KG1 (cell line): Measurements from ENCODE around the gene C1QL4.
"Not testable (repeated sequence)": the region's sequence is repeated elsewhere in the genome, so short reads cannot be mapped to it uniquely, and the experiment has no call there.

Source experiments
- DNase-seq: peaks from one replicate; lab custom pipeline; 2025; lab: John Stamatoyannopoulos, UW

C1QL4 gene

GRCh38 chr12:49333778-49334177, 3.2 kb downstream of the C1QL4 start:
- DNase-seq: not testable (repeated sequence)

DNA sequence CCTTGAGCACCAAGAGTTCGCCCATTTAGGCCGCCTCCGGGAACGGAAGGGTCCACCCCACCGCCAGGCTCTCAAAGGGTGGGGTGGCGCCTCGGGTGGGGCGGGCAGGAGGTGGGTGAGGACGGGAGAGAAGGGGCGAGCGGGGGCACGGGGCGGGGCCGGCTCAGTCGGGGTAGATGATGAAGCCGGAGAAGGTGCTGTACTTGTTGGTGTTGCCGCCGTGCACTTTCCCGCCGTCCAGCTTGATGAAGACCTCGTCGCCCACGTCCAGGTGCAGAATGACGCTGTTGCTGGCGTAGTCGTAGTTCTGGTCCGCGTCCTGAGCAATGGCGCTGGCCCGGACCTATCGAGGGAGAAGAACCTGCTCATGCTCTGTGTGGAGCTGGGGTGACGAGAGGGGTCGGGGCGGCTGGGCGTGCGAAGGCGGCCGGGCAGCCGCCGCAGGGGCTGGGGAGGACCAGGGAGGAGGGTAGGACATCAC, 4.1 kb downstream of the C1QL4 start:
- no peak for DNase-seq

- no peak for DNase-seq
These were observed 4.5 kb downstream of the C1QL4 start for GRCh38 chr12:49332441-49332861.

DNA sequence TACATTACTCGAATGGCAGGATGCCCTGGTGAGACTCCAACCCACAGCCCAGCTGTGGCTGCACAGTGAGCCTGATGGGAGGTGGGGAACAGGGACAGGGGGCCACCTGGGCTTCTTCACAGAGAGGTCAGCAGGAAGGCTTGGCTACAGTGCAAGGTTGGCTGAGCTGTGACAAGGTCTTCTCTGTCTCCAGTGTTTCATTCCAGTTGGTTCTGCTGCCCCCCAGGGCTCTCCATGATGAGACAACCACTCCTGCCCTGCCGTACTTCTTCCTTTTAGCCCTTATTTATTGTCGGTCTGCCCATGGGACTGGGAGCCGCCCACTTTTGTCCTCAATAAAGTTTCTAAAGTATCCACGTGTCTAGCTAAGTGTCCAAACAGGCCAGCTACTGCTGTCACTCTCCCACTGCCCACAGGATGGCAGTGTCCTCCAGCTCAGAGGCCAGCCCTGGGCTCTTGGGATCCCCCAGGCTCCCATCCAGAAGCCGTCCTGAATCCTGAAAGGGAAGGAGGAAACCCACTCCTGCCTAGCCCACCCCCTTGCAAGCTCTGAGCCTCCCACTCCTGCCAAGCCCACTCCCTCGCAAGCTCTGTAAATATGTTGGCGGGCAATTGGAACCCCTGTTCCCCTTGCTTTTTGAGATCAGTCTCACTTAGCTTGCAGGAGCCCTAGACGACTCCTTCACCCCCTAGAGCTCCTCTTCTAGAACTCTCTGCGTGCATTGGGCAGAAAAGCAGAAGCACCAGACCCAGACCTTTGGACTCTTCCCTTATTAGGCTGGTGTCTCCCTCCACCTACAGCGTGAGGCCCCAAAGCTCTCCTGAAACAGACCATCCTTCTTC, 5.4 kb downstream of the C1QL4 start:
- DNase-seq: no peak

DNA sequence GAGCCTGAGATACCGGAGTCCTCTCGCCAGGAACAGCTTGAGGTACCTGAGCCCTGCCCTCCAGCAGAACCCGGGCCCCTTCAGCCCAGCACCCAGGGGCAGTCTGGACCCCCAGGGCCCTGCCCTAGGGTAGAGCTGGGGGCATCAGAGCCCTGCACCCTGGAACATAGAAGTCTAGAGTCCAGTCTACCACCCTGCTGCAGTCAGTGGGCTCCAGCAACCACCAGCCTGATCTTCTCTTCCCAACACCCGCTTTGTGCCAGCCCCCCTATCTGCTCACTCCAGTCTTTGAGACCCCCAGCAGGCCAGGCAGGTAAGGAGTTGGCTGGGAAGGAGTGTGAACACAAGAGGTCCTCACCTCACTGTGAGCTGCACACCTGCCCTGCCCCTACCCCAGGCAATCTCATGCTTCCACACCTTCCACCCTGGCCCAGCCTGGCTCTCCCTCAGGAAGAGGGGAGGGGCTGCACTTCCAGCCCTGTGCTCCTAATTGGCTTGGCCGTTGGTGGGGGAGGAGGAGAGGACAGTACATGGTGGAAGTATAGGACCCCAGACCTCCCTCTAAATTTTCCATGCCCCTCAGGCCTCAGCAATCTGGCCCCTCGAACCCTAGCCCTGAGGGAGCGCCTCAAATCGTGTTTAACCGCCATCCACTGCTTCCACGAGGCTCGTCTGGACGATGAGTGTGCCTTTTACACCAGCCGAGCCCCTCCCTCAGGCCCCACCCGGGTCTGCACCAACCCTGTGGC, 6.2 kb downstream of the C1QL4 start:
- DNase-seq: no peak

DNA sequence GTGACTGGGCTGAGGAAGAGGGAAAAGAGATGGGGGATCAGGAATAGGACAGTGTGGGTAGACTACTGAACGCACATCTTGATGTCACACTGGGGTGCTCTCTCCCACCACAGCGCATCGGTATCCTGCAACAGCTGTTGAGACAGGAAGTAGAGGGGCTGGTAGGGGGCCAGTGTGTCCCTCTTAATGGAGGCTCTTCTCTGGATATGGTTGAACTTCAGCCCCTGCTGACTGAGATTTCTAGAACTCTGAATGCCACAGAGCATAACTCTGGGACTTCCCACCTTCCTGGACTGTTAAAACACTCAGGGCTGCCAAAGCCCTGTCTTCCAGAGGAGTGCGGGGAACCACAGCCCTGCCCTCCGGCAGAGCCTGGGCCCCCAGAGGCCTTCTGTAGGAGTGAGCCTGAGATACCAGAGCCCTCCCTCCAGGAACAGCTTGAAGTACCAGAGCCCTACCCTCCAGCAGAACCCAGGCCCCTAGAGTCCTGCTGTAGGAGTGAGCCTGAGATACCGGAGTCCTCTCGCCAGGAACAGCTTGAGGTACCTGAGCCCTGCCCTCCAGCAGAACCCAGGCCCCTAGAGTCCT, 6.9 kb downstream of the C1QL4 start:
- no peak for DNase-seq

GRCh38 chr12:49328816-49329215, 8.2 kb downstream of the C1QL4 start:
- DNase-seq: no peak

DNA sequence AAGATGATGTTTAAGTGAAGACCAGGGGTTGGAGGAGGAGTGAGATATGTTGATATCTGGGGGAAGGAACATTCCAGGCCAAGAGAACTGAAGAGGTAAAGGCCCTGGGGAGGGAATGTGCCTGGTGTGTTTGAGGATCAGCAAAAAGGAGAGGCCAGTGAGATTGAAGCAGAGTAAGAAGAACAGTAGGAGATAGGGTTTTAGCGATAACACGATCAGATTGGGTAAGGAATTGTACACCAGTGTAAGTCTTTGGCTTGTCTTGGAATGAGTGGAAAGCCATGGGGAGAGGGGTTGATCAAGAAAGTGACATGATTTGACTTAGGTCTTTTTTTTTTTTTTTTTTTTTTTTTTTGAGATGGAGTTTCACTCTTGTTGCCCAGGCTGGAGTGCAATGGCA, 9.1 kb downstream of the C1QL4 start:
- DNase-seq: no peak

GRCh38 chr12:49327368-49327767, 9.6 kb downstream of the C1QL4 start:
- no peak for DNase-seq

GRCh38 chr12:49325606-49326005, 11.4 kb downstream of the C1QL4 start:
- DNase-seq: no peak

GRCh38 chr12:49323524-49324097, 13.4 kb downstream of the C1QL4 start:
- DNase-seq: no peak

DNA sequence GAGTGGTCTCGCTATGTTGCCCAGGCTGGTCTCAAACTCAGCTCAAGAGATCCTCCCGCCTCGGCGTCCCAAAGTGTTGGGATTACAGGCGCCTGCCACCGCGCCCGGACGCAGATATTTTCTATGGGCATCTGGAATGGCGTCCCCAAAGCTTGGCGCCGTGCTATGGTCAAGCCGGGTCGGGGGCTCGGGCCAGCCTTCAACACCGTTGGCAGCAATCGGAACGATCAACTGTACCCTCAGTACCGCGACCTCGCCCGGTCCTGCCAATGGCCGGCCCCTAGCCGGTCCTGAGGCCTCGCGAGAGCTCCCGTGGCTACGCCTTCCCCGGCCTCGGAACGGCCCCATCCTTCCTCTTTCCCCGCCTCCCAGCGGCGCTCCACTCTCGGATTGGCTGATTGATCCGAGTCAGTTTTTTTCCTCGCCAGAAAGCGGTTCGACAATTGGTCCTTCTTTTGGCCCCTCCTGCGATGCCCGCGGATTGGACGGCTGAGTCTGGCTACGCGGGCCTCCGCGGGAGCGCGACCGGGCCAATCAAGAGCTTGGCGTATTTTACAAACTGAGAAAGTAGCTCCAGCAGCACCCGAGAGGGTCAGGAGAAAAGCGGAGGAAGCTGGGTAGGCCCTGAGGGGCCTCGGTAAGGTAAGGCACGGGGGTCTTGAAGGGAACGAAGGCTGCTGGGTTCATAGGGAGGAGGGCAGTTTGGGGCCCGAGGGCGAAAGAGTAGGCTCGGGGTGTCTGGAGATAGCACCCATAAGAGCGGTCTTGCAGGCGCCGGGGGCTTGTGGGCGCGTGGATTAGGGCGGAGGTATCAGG, 14.1 kb downstream of the C1QL4 start, which contains the start of gene TROAP:
Gene TROAP, plus strand, starts transcription at position 548 of the 816 bp plus-strand sequence. CDS start 354 bp downstream, outside the sequence.
- peak; percentile 97 for DNase-seq

- no peak for DNase-seq
These were observed 14.7 kb downstream of the C1QL4 start for GRCh38 chr12:49322367-49322707.

GRCh38 chr12:49320411-49321103, 16.4 kb downstream of the C1QL4 start:
- not testable (repeated sequence) for DNase-seq

GRCh38 chr12:49317118-49317517, 19.9 kb downstream of the C1QL4 start:
- DNase-seq: not testable (repeated sequence)

DNA sequence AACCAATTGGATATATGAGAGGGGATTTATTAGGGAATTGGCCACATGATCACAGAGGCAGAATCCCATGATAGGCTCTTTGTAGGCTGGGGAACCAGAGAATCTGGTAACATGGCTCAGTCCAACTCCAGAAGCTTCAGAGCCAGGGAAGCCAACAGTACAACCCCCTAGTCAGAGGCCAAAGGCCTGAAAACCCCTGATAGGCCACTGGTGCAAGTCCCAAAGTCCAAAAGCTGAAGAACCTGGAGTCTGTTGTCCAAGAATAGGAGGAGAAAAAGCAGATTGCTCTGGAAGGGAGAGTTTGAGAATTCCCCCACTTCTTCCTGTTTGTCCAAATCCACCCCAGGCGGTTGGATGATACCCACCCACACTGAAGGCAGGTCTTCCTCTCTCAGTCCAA, 22.2 kb downstream of the C1QL4 start:
- no peak for DNase-seq

- DNase-seq: not testable (repeated sequence)
These were observed 26.5 kb downstream of the C1QL4 start for GRCh38 chr12:49310451-49311000.

GRCh38 chr12:49309386-49309785, 27.6 kb downstream of the C1QL4 start:
- DNase-seq: no peak

GRCh38 chr12:49305762-49306510, 31.1 kb downstream of the C1QL4 start:
- DNase-seq: no peak

DNA sequence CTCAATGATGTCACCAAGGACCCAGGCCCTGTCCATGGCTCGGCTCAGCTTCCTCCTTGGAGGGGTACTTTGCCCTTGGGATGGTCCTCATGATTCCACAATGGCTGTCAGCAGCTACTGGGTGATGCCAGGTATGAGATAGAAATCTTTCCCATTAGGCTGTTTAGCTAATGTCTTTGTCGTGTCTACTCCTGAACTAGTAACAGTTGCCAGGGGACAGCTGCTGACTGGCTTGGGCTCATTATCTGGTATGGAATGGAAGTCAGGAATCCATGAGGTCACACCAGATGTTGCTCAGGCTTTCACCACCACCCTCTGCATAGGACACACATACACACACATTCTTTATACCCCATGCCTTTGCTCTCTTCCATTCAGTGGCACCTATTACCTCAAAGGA, 32.8 kb downstream of the C1QL4 start:
- DNase-seq: no peak
